HCT116 (cell line): ENCODE data around the gene WNK1. TPM values are rescaled to one million over a fixed set of nuclear protein-coding genes. Genes with fewer than 3 reads are reported as not detected.
"Not testable (repeated sequence)": the region's sequence is repeated elsewhere in the genome, so short reads cannot be mapped to it uniquely, and the experiment has no call there.

Experiments used
- ATAC-seq: fragments of 200-7000 bp; cut with Tn5 transposase; 2 replicates; pipeline ENCODE4 v1.9.1; 2020; ENCODE audit warnings: mild to moderate bottlenecking, moderate library complexity
- BruUV-seq: library from RNA; stranded (reverse); fragments of 400-500 nt; replicated peaks from 2 replicates; lab custom pipeline; 2021; lab: Mats Ljungman, UMichigan
- CTCF ChIA-PET: fragments of 300-600 bp; sonication (Branson Sonifier 250); formaldehyde crosslinking; loops from one replicate; lab custom pipeline; 2021; ENCODE audit warnings: antibody characterized with exemption; lab: Charles Lee
- POLR2A ChIA-PET: fragments of 300-600, 350-600 bp; sonication (Branson Sonifier 250); formaldehyde crosslinking; loops from one replicate; lab custom pipeline; 2021; ENCODE audit warnings: antibody characterized with exemption; lab: Charles Lee
- RAD21 ChIA-PET, 2 experiments: fragments of 300-600 bp; sonication (Branson Sonifier 250); formaldehyde crosslinking; loops; one replicate each; lab custom pipeline; 2023; ENCODE audit warnings: low total read pairs in 2 of 2; ENCODE audit not compliant: uncharacterized antibody in 2 of 2, unreplicated experiment in 2 of 2, low non-redundant PET in 1 of 2; lab: Charles Lee
- DNase-seq: peaks from one replicate; pipeline ENCODE4 v3.0.0-alpha.2; 2010; ENCODE audit warnings: low read depth, low spot score
- H2AFZ ChIP-seq: fragments of 200-600 bp; shearing (Covaris generic), sonication (generic); 2 replicates; pipeline ENCODE4 v1.6.1; 2017; ENCODE audit warnings: low read depth, mixed run types, mixed read lengths, antibody characterized with exemption, low read length; ENCODE audit not compliant: poor library complexity, severe bottlenecking
- H3K27ac ChIP-seq: 2 replicates; pipeline ENCODE4 v1.5.1; 2012; ENCODE audit warnings: low read depth, low read length
- H3K27me3 ChIP-seq: fragments of 200-600 bp; sonication (generic); 2 replicates; pipeline ENCODE4 v1.6.1; 2016; ENCODE audit warnings: mixed run types, low read length, mixed read lengths; ENCODE audit not compliant: insufficient read depth
- H3K36me3 ChIP-seq, 2 experiments: fragments of 200-500 bp in 1 of 2; fragments of 200-600 bp in 1 of 2; sonication (Bioruptor generic) in 1 of 2; sonication (generic) in 1 of 2; 2 replicates each; pipeline versions ENCODE4 v1.5.1 to v1.6.1; 2014 to 2016; ENCODE audit warnings: low read length in 2 of 2, inconsistent platforms in 1 of 2, mixed read lengths in 1 of 2, mixed run types in 1 of 2; ENCODE audit not compliant: insufficient read depth in 2 of 2, control insufficient read depth in 1 of 2
- H3K4me1 ChIP-seq, 2 experiments: fragments of 200-600 bp in 1 of 2; sonication (generic) in 1 of 2; 2 replicates each; pipeline versions ENCODE4 v1.5.1 to v1.6.1; 2012 to 2017; ENCODE audit warnings: low read length in 2 of 2, inconsistent platforms in 1 of 2, mild to moderate bottlenecking in 1 of 2, mixed read lengths in 1 of 2, mixed run types in 1 of 2, moderate library complexity in 1 of 2; ENCODE audit not compliant: insufficient read depth in 2 of 2, control insufficient read depth in 1 of 2
- H3K4me2 ChIP-seq: fragments of 200-600 bp; sonication (generic); 2 replicates; pipeline ENCODE4 v1.6.1; 2017; ENCODE audit warnings: mixed run types, low read length, mixed read lengths
- H3K4me3 ChIP-seq, 2 experiments: fragments of 200-600 bp in 1 of 2; sonication (generic) in 1 of 2; replicated peaks in 1 of 2; 2 replicates each; pipeline ENCODE4 v1.5.1; 2011 to 2016; ENCODE audit warnings: low read length in 2 of 2, control low read depth in 1 of 2, low read depth in 1 of 2, mild to moderate bottlenecking in 1 of 2, mixed read lengths in 1 of 2, mixed run types in 1 of 2
- H3K79me2 ChIP-seq: fragments of 200-600 bp; sonication (generic); 2 replicates; pipeline ENCODE4 v1.6.1; 2017; ENCODE audit warnings: mild to moderate bottlenecking, mixed run types, low read length, moderate library complexity, mixed read lengths; ENCODE audit not compliant: insufficient read depth
- H3K9ac ChIP-seq: fragments of 200-600 bp; sonication (generic); 2 replicates; pipeline ENCODE4 v1.6.1; 2016; ENCODE audit warnings: low read length, mixed read lengths
- H3K9me2 ChIP-seq: fragments of 200-600 bp; sonication (generic), shearing (Covaris generic); 2 replicates; pipeline ENCODE4 v1.6.1; 2017; ENCODE audit warnings: mixed run types, mild to moderate bottlenecking, moderate library complexity; ENCODE audit not compliant: insufficient read depth
- H3K9me3 ChIP-seq, 2 experiments: fragments of 200-500 bp in 1 of 2; fragments of 200-600 bp in 1 of 2; sonication (Bioruptor generic) in 1 of 2; sonication (generic) in 1 of 2; 2 replicates each; pipeline ENCODE4 v1.6.1; 2014 to 2017; ENCODE audit warnings: low read length in 2 of 2, mixed read lengths in 2 of 2, inconsistent platforms in 1 of 2, low read depth in 1 of 2, mild to moderate bottlenecking in 1 of 2, mixed run types in 1 of 2, moderate library complexity in 1 of 2; ENCODE audit not compliant: control insufficient read depth in 1 of 2, insufficient read depth in 1 of 2
- H4K20me1 ChIP-seq: fragments of 200-600 bp; sonication (generic), shearing (Covaris generic); 2 replicates; pipeline ENCODE4 v1.6.1; 2017; ENCODE audit warnings: mixed run types, mild to moderate bottlenecking, moderate library complexity; ENCODE audit not compliant: insufficient read depth
- EZH2phosphoT487 ChIP-seq: fragments of 200-600 bp; IDR thresholded peaks from 2 replicates; pipeline ENCODE4 v1.6.1; 2018; ENCODE audit warnings: antibody characterized with exemption, borderline replicate concordance
- SIN3A ChIP-seq: IDR thresholded peaks from 2 replicates; pipeline ENCODE4 v1.6.1; 2012; ENCODE audit warnings: low read depth
- YY1 ChIP-seq: IDR thresholded peaks from 2 replicates; pipeline ENCODE4 v1.6.1; 2011; ENCODE audit warnings: low read length, low read depth, moderate library complexity, mild to moderate bottlenecking; ENCODE audit not compliant: insufficient replicate concordance; ENCODE audit errors: extremely low read depth
- intact Hi-C: fragments of 100-400 bp; cut with micrococcal nuclease; formaldehyde crosslinking; loops from 2 replicates; pipeline ENCODE4 v1.10.0; 2022
- total RNA-seq: library from RNA; stranded (reverse); gene quantifications from one replicate; pipeline ENCODE4 v1.2.1, GENCODE V29; 2021; ENCODE audit not compliant: unreplicated experiment
- TF ChIP-seq, protein P1 (sequence below): IDR thresholded peaks from 2 replicates; pipeline ENCODE4 v1.6.1; 2012
- TF ChIP-seq, protein P2 (sequence below): IDR thresholded peaks from 2 replicates; pipeline ENCODE4 v1.6.1; 2011; ENCODE audit warnings: mild to moderate bottlenecking, low read length, moderate library complexity; ENCODE audit not compliant: insufficient replicate concordance; ENCODE audit errors: extremely low read depth

The WNK1 gene
- total RNA-seq, 1 experiment from 2014 or later = 81.0 TPM

GRCh38 chr12:788762-789161 lies 36.4 kb downstream of the WNK1 start:
- H3K27ac ChIP-seq, H4K20me1 ChIP-seq, H3K36me3 ChIP-seq, BruUV-seq, H3K9ac ChIP-seq, H3K9me3 ChIP-seq, H3K9me2 ChIP-seq, intact Hi-C loops, ATAC-seq, H3K27me3 ChIP-seq, H3K4me3 ChIP-seq, H3K4me2 ChIP-seq, DNase-seq, CTCF ChIA-PET, H2AFZ ChIP-seq, POLR2A ChIA-PET, RAD21 ChIA-PET: not testable (repeated sequence)
- H3K79me2 ChIP-seq = peaks cover 95% of the 10 kb centered on the region
- peaks cover 13 to 22% of the 10 kb centered on the region in 2 experiments for H3K4me1 ChIP-seq

DNA sequence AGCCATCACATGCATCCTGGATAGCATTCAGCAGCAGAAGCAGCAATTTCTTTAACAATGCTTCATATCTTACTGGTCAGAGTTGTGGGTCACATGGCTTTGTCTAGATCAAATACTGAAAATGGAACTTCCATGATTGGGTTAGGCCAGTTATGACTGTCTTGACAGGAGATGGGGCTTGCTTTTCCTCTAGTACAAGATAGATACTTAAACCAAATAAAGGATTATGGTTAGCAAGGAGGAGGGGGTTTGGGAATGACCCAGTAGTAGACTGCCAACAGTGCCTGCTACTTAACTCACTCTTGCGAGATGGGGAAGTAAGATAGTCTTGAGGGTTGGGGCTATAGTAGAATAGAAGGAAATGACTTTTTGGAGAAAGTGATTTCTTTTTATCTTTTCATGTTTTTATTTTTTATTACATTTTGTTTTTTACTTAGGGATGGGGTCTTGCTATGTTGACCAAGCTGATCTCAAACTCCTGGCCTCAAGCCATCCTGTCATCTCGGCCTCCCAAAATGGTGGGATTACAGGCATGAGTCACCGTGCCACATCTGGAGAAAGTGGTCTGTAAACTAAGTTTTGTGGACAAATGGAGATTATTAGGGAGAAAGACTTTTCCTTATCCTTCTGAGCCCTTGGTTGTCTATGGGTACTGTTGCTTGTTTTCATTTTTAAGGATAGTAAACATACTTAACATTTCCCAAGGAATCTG lies 37.6 kb downstream of the WNK1 start:
- Histone ChIP-seq H4K20me1 (peaks cover 8% of the 10 kb centered on the region), H3K9me3 (no peaks in the 10 kb centered on the region), H3K4me1 (peaks cover 13 to 22% of the 10 kb centered on the region in 2 experiments), H3K36me3 (no peaks in the 10 kb centered on the region), H3K9me2 (no peaks in the 10 kb centered on the region), H3K9ac (no peak overlapping the region), H3K79me2 (peaks cover 96% of the 10 kb centered on the region), H2AFZ (no peak overlapping the region), H3K4me3 (no peak overlapping the region), H3K4me2 (no peak overlapping the region), H3K27ac (no peak overlapping the region), H3K27me3 (no peaks in the 10 kb centered on the region)
- no peak for ATAC-seq
- TF ChIP-seq YY1 (no peak), SIN3A (no peak), EZH2phosphoT487 (no peak)
- TF ChIP-seq, protein P1, sequence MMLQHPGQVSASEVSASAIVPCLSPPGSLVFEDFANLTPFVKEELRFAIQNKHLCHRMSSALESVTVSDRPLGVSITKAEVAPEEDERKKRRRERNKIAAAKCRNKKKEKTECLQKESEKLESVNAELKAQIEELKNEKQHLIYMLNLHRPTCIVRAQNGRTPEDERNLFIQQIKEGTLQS = no peak
- TF ChIP-seq, protein P2, sequence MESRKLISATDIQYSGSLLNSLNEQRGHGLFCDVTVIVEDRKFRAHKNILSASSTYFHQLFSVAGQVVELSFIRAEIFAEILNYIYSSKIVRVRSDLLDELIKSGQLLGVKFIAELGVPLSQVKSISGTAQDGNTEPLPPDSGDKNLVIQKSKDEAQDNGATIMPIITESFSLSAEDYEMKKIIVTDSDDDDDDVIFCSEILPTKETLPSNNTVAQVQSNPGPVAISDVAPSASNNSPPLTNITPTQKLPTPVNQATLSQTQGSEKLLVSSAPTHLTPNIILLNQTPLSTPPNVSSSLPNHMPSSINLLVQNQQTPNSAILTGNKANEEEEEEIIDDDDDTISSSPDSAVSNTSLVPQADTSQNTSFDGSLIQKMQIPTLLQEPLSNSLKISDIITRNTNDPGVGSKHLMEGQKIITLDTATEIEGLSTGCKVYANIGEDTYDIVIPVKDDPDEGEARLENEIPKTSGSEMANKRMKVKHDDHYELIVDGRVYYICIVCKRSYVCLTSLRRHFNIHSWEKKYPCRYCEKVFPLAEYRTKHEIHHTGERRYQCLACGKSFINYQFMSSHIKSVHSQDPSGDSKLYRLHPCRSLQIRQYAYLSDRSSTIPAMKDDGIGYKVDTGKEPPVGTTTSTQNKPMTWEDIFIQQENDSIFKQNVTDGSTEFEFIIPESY = no peak
- RAD21 ChIA-PET = no interaction called here
- POLR2A ChIA-PET = no interaction called here
- CTCF ChIA-PET = interaction anchor here (1.2 kb wide), 1 partner anchor 26 kb away, joined by 3 read pairs; no protein-coding TSS in a partner anchor
- BruUV-seq = no TSS peak
- no peak for DNase-seq
- intact Hi-C loops = no loop called here
